A673 (cell line): ENCODE results near the gene PTGES3. TPM values are rescaled to one million over a fixed set of nuclear protein-coding genes. Genes with fewer than 3 reads are reported as not detected.
A peak's percentile ranks its signal among the peaks of the same experiment; 100 is the strongest.

Experiments
- BruUV-seq: library from RNA; stranded (reverse); fragments of 400-500 nt; replicated peaks from 2 replicates; lab custom pipeline; 2021; lab: Mats Ljungman, UMichigan
- CTCF ChIA-PET: fragments of 300-600 bp; sonication (Branson Sonifier 250); formaldehyde crosslinking; loops from one replicate; lab custom pipeline; 2022; ENCODE audit warnings: antibody characterized with exemption; lab: Charles Lee
- POLR2A ChIA-PET: fragments of 300-600 bp; sonication (Branson Sonifier 250); formaldehyde crosslinking; loops from one replicate; lab custom pipeline; 2022; ENCODE audit warnings: antibody characterized with exemption; ENCODE audit not compliant: low non-redundant PET; lab: Charles Lee
- DNase-seq: peaks from one replicate; pipeline ENCODE4 v3.0.0-alpha.2; 2015; ENCODE audit warnings: low spot score
- H3K27ac ChIP-seq: fragments of 200-600 bp; sonication (generic); 2 replicates; pipeline ENCODE4 v1.5.1; 2016; ENCODE audit warnings: mixed run types, low read depth, mild to moderate bottlenecking, mixed read lengths, antibody characterized with exemption, low read length; ENCODE audit not compliant: poor library complexity, severe bottlenecking
- H3K27me3 ChIP-seq: fragments of 200-600 bp; sonication (generic); replicated peaks from 2 replicates; pipeline ENCODE4 v1.6.1; 2017; ENCODE audit warnings: mixed run types, low read depth, mild to moderate bottlenecking, mixed read lengths, antibody characterized with exemption, low read length; ENCODE audit not compliant: insufficient read depth, poor library complexity
- H3K36me3 ChIP-seq: fragments of 200-600 bp; sonication (generic); 2 replicates; pipeline ENCODE4 v1.6.1; 2016; ENCODE audit warnings: mixed run types, mild to moderate bottlenecking, mixed read lengths, antibody characterized with exemption, low read length; ENCODE audit not compliant: insufficient read depth, poor library complexity, severe bottlenecking
- H3K4me1 ChIP-seq: fragments of 200-600 bp; sonication (generic); 2 replicates; pipeline ENCODE4 v1.6.1; 2017; ENCODE audit warnings: mixed run types, mild to moderate bottlenecking, mixed read lengths, antibody characterized with exemption, low read length; ENCODE audit not compliant: insufficient read depth, poor library complexity, severe bottlenecking
- H3K4me3 ChIP-seq: fragments of 200-600 bp; sonication (generic); 2 replicates; pipeline ENCODE4 v1.5.1; 2016; ENCODE audit warnings: low read depth, mixed run types, mild to moderate bottlenecking, mixed read lengths, low read length; ENCODE audit not compliant: poor library complexity, severe bottlenecking
- H3K9me3 ChIP-seq: fragments of 200-600 bp; sonication (generic); 2 replicates; pipeline ENCODE4 v1.6.1; 2016; ENCODE audit warnings: mixed run types, low read depth, mild to moderate bottlenecking, mixed read lengths, antibody characterized with exemption, low read length; ENCODE audit not compliant: poor library complexity, severe bottlenecking
- EZH2 ChIP-seq: fragments of 200-600 bp; sonication (generic); IDR thresholded peaks from 2 replicates; pipeline ENCODE4 v1.6.1; 2017; ENCODE audit warnings: borderline replicate concordance, low read depth, mild to moderate bottlenecking, mixed read lengths, antibody characterized with exemption, low read length; ENCODE audit not compliant: poor library complexity, severe bottlenecking
- intact Hi-C: fragments of 100-400 bp; cut with micrococcal nuclease; formaldehyde crosslinking; loops from one replicate; pipeline ENCODE4 v1.10.0; 2022; ENCODE audit not compliant: unreplicated experiment
- total RNA-seq: library from RNA; stranded (reverse); gene quantifications from 2 replicates; pipeline ENCODE4 v1.2.3, GENCODE V29; 2021
- TF ChIP-seq, protein P1 (sequence below): fragments of 300-800, 200-600 bp; sonication (generic); conservative IDR thresholded peaks from 2 replicates; pipeline ENCODE4 v1.5.1; 2017; ENCODE audit warnings: low read depth, mild to moderate bottlenecking, antibody characterized with exemption, low read length, moderate library complexity, mixed read lengths

Gene PTGES3
- total RNA-seq, 1 experiment from 2014 or later, result 450 TPM

DNA sequence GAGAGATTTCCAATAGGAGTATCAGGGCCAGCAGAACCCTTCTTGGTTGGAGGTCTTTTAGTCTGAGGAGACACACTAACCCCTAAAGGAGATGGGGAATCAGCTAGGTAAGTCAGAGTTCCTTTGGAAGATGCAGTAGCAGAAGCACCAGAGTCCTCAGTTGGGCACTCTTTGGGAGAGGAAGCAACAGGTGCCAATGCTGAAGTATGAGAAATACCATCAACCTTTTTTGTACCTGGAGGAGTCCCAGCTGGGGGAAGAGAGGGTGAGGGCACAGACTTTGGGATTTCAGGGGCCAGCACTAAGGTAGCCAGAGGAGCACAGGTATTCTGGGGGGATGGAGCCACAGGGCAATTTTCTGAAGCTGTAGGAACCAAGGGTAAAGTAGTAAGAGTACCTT, 31.0 kb upstream of the PTGES3 start:
- no TSS peak for BruUV-seq
- H3K9me3 ChIP-seq, result no peaks in the 10 kb centered on the region
- no peaks in the 10 kb centered on the region for H3K27me3 ChIP-seq
- H3K4me3 ChIP-seq, result no peak overlapping the region
- peak overlapping the region; percentile 89 for H3K27ac ChIP-seq
- POLR2A ChIA-PET, result interaction anchor here (0.6 kb wide), 1 partner anchor 10 kb away, joined by 4 read pairs; no protein-coding TSS in a partner anchor
- peaks cover 82% of the 10 kb centered on the region for H3K36me3 ChIP-seq
- TF ChIP-seq, protein P1, sequence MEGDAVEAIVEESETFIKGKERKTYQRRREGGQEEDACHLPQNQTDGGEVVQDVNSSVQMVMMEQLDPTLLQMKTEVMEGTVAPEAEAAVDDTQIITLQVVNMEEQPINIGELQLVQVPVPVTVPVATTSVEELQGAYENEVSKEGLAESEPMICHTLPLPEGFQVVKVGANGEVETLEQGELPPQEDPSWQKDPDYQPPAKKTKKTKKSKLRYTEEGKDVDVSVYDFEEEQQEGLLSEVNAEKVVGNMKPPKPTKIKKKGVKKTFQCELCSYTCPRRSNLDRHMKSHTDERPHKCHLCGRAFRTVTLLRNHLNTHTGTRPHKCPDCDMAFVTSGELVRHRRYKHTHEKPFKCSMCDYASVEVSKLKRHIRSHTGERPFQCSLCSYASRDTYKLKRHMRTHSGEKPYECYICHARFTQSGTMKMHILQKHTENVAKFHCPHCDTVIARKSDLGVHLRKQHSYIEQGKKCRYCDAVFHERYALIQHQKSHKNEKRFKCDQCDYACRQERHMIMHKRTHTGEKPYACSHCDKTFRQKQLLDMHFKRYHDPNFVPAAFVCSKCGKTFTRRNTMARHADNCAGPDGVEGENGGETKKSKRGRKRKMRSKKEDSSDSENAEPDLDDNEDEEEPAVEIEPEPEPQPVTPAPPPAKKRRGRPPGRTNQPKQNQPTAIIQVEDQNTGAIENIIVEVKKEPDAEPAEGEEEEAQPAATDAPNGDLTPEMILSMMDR, result no peak
- TF ChIP-seq EZH2, result no peak
- H3K4me1 ChIP-seq, result peaks cover 69% of the 10 kb centered on the region
- intact Hi-C loops, result no loop called here
- CTCF ChIA-PET, result interaction anchor here (0.7 kb wide), 1 partner anchor 82 kb away, joined by 3 read pairs; no protein-coding TSS in a partner anchor
- no peak for DNase-seq

DNA sequence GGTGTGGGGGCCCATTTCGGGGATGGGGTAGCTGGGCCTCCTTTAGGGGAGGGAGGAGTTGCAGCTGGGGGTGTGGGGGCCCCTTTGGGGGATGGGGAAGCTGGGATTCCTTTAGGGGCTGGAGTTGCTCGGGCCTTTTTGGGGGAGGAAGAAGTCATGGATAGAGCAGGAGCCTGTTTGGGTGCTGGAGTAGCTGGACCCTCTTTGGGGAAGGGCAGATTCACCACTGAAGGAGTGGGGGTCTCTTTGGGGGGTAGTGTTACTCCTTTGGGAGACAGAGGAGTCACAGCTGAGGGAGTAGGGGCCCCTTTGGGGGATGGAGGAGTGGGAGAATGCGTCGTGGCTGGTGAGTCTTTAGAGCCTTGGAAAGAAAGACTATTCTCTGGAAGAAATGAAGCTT, 30.6 kb upstream of the PTGES3 start:
- no peak for DNase-seq
- peaks cover 69% of the 10 kb centered on the region for H3K4me1 ChIP-seq
- no peaks in the 10 kb centered on the region for H3K9me3 ChIP-seq
- peaks cover 83% of the 10 kb centered on the region for H3K36me3 ChIP-seq
- ChIA-PET POLR2A (interaction anchor here (0.6 kb wide), 1 partner anchor 10 kb away, joined by 4 read pairs; no protein-coding TSS in a partner anchor), CTCF (interaction anchor here (0.7 kb wide), 1 partner anchor 82 kb away, joined by 3 read pairs; no protein-coding TSS in a partner anchor)
- intact Hi-C loops, result no loop called here
- peak overlapping the region; percentile 4 for H3K4me3 ChIP-seq
- peak overlapping the region; percentile 89 for H3K27ac ChIP-seq
- BruUV-seq, result no TSS peak
- H3K27me3 ChIP-seq, result no peaks in the 10 kb centered on the region
- TF ChIP-seq, protein P1, result no peak
- no peak for TF ChIP-seq EZH2

DNA sequence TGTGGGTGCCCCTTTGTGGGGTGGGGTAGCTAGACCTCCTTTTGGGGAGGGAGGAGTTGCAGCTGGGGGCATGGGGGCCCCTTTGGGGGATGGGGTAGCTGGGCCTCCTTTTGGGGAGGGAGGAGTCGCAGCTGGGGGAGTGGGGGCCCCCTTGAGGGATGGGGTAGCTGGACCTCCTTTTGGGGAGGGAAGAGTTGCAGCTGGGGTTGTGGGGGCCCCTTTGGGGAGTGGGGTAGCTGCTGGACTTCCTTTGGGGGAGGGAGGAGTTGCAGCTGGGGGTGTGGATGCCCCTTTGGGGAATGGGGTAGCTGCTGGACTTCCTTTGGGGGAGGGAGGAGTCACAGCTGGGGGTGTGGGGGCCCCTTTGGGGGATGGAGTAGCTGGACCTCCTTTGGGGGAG, 30.1 kb upstream of the PTGES3 start:
- H3K36me3 ChIP-seq, result peaks cover 83% of the 10 kb centered on the region
- no TSS peak for BruUV-seq
- ChIA-PET POLR2A (no interaction called here), CTCF (interaction anchor here (0.7 kb wide), 1 partner anchor 14 kb away, joined by 4 read pairs; no protein-coding TSS in a partner anchor)
- intact Hi-C loops, result no loop called here
- peak overlapping the region; percentile 89 for H3K27ac ChIP-seq
- peaks cover 68% of the 10 kb centered on the region for H3K4me1 ChIP-seq
- no peak overlapping the region for H3K4me3 ChIP-seq
- TF ChIP-seq, protein P1, result no peak
- TF ChIP-seq EZH2, result no peak
- no peaks in the 10 kb centered on the region for H3K27me3 ChIP-seq
- no peak for DNase-seq
- no peaks in the 10 kb centered on the region for H3K9me3 ChIP-seq
